BE2C (cell line): ENCODE results near the gene TRUB2.

Experiments used
- DNase-seq: peaks from one replicate; pipeline ENCODE4 v3.0.0-alpha.2; 2020
- H3K27me3 ChIP-seq: fragments of 250-450 bp; sonication (Bioruptor Pico); 2 replicates; pipeline ENCODE4 v1.5.1; 2020; ENCODE audit warnings: mild to moderate bottlenecking
- H3K36me3 ChIP-seq: fragments of 250-450 bp; sonication (Bioruptor Pico); 2 replicates; pipeline ENCODE4 v1.5.1; 2020; ENCODE audit warnings: mild to moderate bottlenecking
- H3K4me1 ChIP-seq: fragments of 250-450 bp; sonication (Bioruptor Pico); 2 replicates; pipeline ENCODE4 v1.5.1; 2020
- H3K4me3 ChIP-seq: 2 replicates; pipeline ENCODE4 v1.5.1; 2011; ENCODE audit warnings: low read depth, low read length
- H3K9me3 ChIP-seq: fragments of 250-450 bp; sonication (Bioruptor Pico); 2 replicates; pipeline ENCODE4 v1.5.1; 2020
- TF ChIP-seq, protein P1 (sequence below): IDR thresholded peaks from 2 replicates; pipeline ENCODE4 v1.5.1; 2012; ENCODE audit warnings: mild to moderate bottlenecking, low read depth, low read length

The TRUB2 gene

DNA sequence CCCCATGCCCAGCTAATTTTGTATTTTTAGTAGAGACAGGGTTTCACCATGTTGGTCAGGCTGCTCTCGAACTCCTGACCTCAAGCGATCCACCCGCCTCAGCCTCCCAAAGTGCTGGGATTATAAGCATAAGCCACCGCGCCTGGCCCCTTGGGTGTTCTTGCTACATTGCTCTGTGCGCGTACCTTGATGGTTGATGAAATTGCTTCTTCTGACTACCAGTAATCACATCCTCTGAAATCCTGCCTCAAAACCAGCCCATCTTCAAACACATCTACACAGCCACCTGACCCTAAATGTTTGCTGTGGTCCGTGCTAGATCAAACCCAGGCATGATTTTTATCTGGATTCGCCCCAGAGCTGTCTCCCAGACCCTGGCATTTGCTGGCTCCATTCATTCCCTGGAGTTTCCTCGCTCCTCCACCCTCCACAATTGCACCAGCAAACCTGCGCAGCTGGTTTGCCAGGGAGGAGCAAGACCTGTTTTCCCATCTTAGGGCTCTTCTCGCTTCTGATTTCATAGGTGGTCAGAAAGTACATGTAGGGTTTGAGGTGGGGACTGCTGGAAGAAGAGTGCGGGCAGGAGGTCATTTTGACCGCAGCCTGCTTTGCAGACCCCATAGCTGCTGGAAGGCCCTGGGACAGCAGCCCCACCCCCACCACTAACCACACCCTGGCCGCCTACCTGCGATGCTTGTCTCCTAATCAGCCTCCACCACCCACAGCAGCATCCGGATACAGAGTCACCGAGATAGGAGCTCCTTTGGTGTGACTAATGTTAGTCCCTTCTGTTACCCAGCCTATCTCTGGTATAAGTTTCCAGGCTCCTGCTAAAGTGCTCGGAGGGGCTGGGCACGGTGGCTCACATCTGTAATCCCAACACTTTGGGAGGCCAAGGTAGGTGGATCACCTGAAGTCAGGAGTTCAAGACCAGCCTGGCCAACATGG, 23.4 kb downstream of the TRUB2 start:
- H3K4me1 ChIP-seq = no peaks in the 10 kb centered on the region
- no peaks in the 10 kb centered on the region; the same call in 1 of the 2 replicates for H3K27me3 ChIP-seq
- TF ChIP-seq, protein P1, sequence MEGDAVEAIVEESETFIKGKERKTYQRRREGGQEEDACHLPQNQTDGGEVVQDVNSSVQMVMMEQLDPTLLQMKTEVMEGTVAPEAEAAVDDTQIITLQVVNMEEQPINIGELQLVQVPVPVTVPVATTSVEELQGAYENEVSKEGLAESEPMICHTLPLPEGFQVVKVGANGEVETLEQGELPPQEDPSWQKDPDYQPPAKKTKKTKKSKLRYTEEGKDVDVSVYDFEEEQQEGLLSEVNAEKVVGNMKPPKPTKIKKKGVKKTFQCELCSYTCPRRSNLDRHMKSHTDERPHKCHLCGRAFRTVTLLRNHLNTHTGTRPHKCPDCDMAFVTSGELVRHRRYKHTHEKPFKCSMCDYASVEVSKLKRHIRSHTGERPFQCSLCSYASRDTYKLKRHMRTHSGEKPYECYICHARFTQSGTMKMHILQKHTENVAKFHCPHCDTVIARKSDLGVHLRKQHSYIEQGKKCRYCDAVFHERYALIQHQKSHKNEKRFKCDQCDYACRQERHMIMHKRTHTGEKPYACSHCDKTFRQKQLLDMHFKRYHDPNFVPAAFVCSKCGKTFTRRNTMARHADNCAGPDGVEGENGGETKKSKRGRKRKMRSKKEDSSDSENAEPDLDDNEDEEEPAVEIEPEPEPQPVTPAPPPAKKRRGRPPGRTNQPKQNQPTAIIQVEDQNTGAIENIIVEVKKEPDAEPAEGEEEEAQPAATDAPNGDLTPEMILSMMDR = no peak
- no peaks in the 10 kb centered on the region for H3K36me3 ChIP-seq
- no peak for DNase-seq
- no peak overlapping the region for H3K4me3 ChIP-seq
- H3K9me3 ChIP-seq = no peaks in the 10 kb centered on the region

DNA sequence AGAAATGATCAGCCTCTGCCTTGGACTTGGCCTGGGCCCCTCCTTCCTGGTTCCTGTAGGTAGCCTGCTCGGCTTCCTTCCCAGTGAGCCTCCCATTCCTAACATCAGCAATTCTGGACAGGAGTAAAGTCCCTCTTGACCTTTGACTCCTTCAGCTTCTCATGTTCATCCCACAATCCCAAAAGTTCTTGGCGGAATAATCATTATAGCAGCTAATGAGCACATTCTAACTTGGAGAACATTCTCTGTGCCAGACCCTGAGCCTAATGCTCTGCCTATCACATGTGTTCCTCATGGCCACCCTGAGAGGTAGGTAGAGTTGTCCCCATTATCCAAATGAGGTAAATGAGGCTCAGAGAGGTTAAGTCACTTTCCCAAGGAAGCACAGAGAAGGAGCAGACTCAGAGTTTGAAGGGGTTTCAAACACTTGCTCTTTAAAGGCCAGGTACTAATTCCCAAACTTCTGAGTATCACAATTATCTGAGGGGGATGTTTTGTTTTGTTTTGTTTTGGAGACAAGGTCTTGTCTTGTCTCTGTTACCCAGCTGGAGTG, 24.9 kb downstream of the TRUB2 start:
- Histone ChIP-seq H3K36me3 (no peaks in the 10 kb centered on the region), H3K4me1 (no peaks in the 10 kb centered on the region), H3K4me3 (no peak overlapping the region), H3K9me3 (no peaks in the 10 kb centered on the region), H3K27me3 (no peaks in the 10 kb centered on the region; the same call in 1 of the 2 replicates)
- DNase-seq = no peak
- TF ChIP-seq, protein P1 = no peak

DNA sequence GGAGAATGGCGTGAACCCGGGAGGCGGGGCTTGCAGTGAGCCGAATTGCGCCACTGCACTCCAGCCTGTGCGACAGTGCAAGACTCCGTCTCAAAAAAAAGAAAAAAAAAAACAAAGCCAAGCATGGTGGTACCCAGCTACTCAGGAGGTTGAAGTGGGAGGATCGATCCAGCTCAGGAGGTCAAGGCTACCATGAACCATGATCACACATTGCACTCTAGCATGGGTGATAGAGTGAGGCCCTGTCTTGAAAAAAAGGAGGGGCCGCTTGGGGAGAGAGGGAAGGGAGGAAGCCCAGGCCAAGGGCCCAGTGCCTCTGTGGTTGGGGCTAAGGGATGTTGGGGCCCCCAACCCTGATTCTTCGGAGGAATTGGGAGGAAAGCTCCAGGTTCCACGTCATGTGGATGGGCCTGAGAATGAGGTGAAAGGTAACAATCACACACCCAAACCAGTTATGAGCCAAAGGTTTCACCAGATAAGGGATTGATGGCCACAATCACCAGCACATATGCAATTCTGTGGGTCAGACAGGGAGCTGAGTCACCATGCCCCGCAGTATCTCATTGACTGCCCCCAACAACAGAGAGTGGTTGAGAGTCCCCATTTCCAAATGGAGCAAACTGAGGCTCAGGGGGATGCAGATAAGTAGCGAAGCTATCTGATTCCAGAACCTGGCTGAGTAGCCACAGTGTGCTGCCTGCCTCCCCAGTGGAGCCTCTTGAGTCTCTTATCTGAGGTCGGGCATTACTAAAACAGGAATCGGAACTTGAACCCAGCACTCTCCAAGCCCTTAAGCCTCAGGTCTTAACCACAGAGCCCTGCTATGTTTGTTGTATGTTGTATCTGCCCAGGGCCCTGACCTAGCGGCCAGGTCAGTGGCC, 25.7 kb downstream of the TRUB2 start:
- no peaks in the 10 kb centered on the region for H3K36me3 ChIP-seq
- no peaks in the 10 kb centered on the region for H3K4me1 ChIP-seq

DNA sequence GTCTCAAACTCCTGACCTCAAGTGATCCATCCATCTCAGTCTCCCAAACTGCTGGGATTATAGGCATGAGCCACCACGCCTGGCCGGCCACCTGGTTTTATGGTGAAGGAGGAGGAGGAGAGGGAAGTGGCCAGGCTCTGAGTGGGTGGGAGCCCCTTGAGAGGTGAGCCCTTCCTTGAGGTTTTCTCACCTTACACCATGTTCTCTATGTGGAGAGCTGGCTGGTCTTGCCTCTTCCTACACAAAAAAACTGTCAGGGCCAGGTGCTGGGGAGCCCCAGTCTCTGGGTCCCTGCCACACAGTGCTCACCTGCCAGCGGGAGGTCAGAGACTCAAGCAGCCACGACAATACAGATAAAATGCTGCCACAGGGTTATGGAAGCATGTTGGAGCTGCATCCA, 28.1 kb downstream of the TRUB2 start:
- TF ChIP-seq, protein P1 = no peak
- Histone ChIP-seq H3K27me3 (no peaks in the 10 kb centered on the region; the same call in 1 of the 2 replicates), H3K36me3 (no peaks in the 10 kb centered on the region), H3K9me3 (no peaks in the 10 kb centered on the region), H3K4me3 (no peak overlapping the region), H3K4me1 (no peaks in the 10 kb centered on the region)
- DNase-seq = no peak

More for the DNA sequence above, 25.7 kb downstream of the TRUB2 start:
- H3K4me3 ChIP-seq = no peak overlapping the region
- no peaks in the 10 kb centered on the region; the same call in 1 of the 2 replicates for H3K27me3 ChIP-seq
- H3K9me3 ChIP-seq = no peaks in the 10 kb centered on the region
- DNase-seq = no peak
- TF ChIP-seq, protein P1 = no peak

DNA sequence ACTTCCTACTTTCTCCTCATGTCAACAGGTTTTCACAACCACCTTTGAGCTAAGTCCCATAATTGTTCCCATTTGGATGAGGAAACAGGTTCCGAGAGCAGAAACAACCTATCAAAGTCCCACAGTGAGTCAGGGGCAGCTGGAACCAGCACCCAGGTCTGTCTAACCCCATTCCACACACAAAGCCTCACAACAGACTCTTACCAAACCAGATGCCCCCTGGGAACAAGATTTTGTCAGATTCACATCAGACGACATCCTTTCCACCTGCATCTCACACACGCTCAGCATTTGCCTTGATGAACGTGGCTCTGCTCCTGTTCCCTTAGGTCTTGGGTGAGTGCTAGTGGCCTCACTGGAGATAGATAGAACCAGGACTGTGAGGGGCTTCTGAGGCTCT, 29.2 kb downstream of the TRUB2 start:
- DNase-seq = peak; percentile 27
- Histone ChIP-seq H3K4me1 (no peaks in the 10 kb centered on the region), H3K9me3 (no peaks in the 10 kb centered on the region), H3K4me3 (no peak overlapping the region), H3K27me3 (no peaks in the 10 kb centered on the region; the same call in 1 of the 2 replicates), H3K36me3 (no peaks in the 10 kb centered on the region)
- TF ChIP-seq, protein P1 = no peak
